Thyroid gland (tissue), 4 donors: Measurements from ENCODE around the gene NAP1L4.

Source experiments
- POLR2A ChIP-seq, 2 donors: fragments of 450-650 bp; IDR thresholded peaks; one replicate each; pipeline ENCODE4 v1.6.1; 2017; ENCODE audit warnings: antibody characterized with exemption in 2 of 2, mild to moderate bottlenecking in 2 of 2, moderate library complexity in 1 of 2
- TF ChIP-seq, protein P1 (sequence below), 6 experiments: fragments of 200-600 bp in 3 of 6; fragments of 450-650 bp in 3 of 6; sonication (generic) in 3 of 6; IDR thresholded peaks; one replicate each; pipeline ENCODE4 v1.5.1; 2016 to 2019; ENCODE audit warnings: antibody characterized with exemption in 6 of 6, mild to moderate bottlenecking in 2 of 6, inconsistent platforms in 1 of 6, moderate library complexity in 1 of 6

DNA sequence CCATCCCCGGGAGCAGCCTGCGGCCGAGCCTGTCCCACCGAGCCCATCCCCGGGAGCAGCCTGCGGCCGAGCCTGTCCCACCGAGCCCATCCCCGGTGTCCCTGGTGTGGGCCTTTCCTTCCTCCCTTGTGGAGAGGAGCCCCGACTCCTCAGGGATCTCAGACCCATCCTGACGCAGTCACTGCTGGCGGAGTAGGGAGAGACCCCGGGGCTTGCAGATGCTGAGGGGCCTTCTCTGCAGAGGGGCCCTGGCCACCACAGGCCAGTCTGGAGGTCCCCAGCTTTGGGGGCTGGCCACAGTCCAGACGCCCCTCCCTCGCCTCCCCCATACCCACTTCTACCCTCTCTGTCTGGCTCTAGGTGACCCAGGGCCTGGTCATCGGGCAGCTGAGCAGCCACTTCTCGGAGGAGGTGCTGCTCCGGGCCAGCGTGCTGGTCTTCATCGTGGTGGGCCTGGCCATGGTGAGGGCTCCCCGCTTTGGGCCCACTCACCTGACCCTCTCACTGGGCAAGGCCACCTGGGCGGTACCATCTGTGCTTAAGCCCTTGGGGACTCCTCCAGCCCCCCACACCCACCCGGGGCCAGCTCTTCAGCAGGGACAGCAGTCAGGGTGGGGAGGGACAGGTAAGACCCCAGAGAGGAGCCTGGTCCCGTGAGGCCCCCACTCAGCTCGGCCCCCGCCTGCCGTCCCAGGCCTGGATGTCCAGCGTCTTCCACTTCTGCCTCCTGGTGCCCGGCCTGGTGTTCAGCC lies 70.2 kb downstream of the NAP1L4 start:
- TF ChIP-seq, protein P1, sequence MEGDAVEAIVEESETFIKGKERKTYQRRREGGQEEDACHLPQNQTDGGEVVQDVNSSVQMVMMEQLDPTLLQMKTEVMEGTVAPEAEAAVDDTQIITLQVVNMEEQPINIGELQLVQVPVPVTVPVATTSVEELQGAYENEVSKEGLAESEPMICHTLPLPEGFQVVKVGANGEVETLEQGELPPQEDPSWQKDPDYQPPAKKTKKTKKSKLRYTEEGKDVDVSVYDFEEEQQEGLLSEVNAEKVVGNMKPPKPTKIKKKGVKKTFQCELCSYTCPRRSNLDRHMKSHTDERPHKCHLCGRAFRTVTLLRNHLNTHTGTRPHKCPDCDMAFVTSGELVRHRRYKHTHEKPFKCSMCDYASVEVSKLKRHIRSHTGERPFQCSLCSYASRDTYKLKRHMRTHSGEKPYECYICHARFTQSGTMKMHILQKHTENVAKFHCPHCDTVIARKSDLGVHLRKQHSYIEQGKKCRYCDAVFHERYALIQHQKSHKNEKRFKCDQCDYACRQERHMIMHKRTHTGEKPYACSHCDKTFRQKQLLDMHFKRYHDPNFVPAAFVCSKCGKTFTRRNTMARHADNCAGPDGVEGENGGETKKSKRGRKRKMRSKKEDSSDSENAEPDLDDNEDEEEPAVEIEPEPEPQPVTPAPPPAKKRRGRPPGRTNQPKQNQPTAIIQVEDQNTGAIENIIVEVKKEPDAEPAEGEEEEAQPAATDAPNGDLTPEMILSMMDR (IDR thresholded peaks at IDR 0.05): no peak
- no peak for TF ChIP-seq POLR2A (IDR thresholded peaks at IDR 0.05)
